ENCODE results near the gene MICA. TPM values are rescaled to one million over a fixed set of nuclear protein-coding genes. Genes with fewer than 3 reads are reported as not detected.

MICA gene
- total RNA-seq, 4 donors from 2014 or later = 13.4 to 23.5 (median 15.9) TPM

- TF ChIP-seq CTCF (IDR thresholded peaks at IDR 0.05; ENCODE audit: low read depth) = no peak
These were observed 45.5 kb upstream of the MICA start for GRCh38 chr6:31357886-31358285.

- TF ChIP-seq CTCF (IDR thresholded peaks at IDR 0.05; ENCODE audit: low read depth) = no peak
These were observed 45.1 kb upstream of the MICA start for GRCh38 chr6:31358302-31358701.

GRCh38 chr6:31359581-31359980 is 43.8 kb upstream of the MICA start:
- TF ChIP-seq CTCF (IDR thresholded peaks at IDR 0.05; ENCODE audit: low read depth) = no peak

GRCh38 chr6:31362751-31363150 is 40.6 kb upstream of the MICA start:
- no peak for TF ChIP-seq CTCF (IDR thresholded peaks at IDR 0.05; ENCODE audit: low read depth)

GRCh38 chr6:31363811-31364210 is 39.6 kb upstream of the MICA start:
- TF ChIP-seq CTCF (IDR thresholded peaks at IDR 0.05; ENCODE audit: low read depth) = no peak

- no peak for TF ChIP-seq CTCF (IDR thresholded peaks at IDR 0.05; ENCODE audit: low read depth)
These were observed 37.5 kb upstream of the MICA start for GRCh38 chr6:31365864-31366263.

- TF ChIP-seq CTCF (IDR thresholded peaks at IDR 0.05; ENCODE audit: low read depth) = no peak
These were observed 36.5 kb upstream of the MICA start for GRCh38 chr6:31366693-31367470.
